GM12892 (cell line): ENCODE measurements around the gene SH3RF3.

ENCODE experiments used
- POLR2A ChIP-seq: IDR thresholded peaks from 2 replicates; pipeline ENCODE4 v1.6.1; 2011; ENCODE audit warnings: low read depth, low read length, control low read depth
- TAF1 ChIP-seq: IDR thresholded peaks from 2 replicates; pipeline ENCODE4 v1.6.1; 2011; ENCODE audit warnings: low read depth, mild to moderate bottlenecking, control low read depth, low read length, borderline replicate concordance

DNA sequence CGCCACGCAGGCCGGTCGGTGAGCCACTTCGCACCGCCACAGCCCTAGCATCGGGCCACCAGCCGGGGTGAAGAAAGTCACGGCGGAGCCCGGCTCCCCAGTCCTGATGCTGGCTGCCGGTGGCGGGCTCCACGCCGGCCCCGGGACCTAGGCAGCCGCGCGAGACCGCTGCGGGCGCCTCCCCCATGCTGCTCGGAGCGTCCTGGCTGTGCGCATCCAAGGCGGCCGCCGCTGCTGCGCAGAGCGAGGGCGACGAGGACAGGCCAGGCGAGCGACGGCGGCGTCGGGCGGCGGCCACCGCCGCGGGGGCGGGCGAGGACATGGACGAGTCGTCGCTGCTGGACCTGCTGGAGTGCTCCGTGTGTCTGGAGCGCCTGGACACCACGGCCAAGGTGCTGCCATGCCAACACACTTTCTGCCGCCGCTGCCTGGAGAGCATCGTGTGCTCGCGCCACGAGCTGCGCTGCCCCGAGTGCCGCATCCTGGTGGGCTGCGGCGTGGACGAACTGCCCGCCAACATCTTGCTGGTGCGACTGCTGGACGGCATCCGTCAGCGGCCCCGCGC lies 433 bp downstream of the SH3RF3 start:
- TF ChIP-seq POLR2A (no peak), TAF1 (no peak)
